ENCODE data around the gene TCEANC.
"Not testable (repeated sequence)": the region's sequence is repeated elsewhere in the genome, so short reads cannot be mapped to it uniquely, and the experiment has no call there.

The TCEANC gene

GRCh38 chrX:13652850-13653693 lies at the start of gene TCEANC:
TSS of gene TCEANC (plus strand) at chrX:13653141. CDS start at chrX:13662509, 9,368 bp downstream.
- peak; percentile 85 to 96 (median 94) for DNase-seq
- intact Hi-C loops (cut with DNase I): no loop called here

GRCh38 chrX:13605611-13606010 lies 47.3 kb upstream of the TCEANC start:
- DNase-seq: no peak
- intact Hi-C loops (cut with DNase I): no loop called here

- intact Hi-C loops (cut with DNase I): no loop called here
- no peak for DNase-seq
Observed at GRCh38 chrX:13607331-13607995, 45.5 kb upstream of the TCEANC start.

GRCh38 chrX:13607996-13608365 lies 45.0 kb upstream of the TCEANC start:
- intact Hi-C loops (cut with DNase I): no loop called here
- DNase-seq: no peak

- intact Hi-C loops (cut with DNase I): no loop called here
- DNase-seq: no peak
Observed at GRCh38 chrX:13614154-13614553, 38.8 kb upstream of the TCEANC start.

- intact Hi-C loops (cut with DNase I): no loop called here
- no peak for DNase-seq
Observed at GRCh38 chrX:13620207-13620606, 32.7 kb upstream of the TCEANC start.

GRCh38 chrX:13622401-13622964 lies 30.5 kb upstream of the TCEANC start:
- intact Hi-C loops (cut with DNase I): no loop called here
- DNase-seq: no peak

- DNase-seq: no peak
- intact Hi-C loops (cut with DNase I): no loop called here
Observed at GRCh38 chrX:13627306-13627705, 25.6 kb upstream of the TCEANC start.

GRCh38 chrX:13637224-13637623 lies 15.7 kb upstream of the TCEANC start:
- DNase-seq; intact Hi-C loops (cut with DNase I): not testable (repeated sequence)

- no peak for DNase-seq
- intact Hi-C loops (cut with DNase I): no loop called here
Observed at GRCh38 chrX:13638021-13638420, 14.9 kb upstream of the TCEANC start.

GRCh38 chrX:13638826-13639225 lies 14.1 kb upstream of the TCEANC start:
- no peak for DNase-seq
- intact Hi-C loops (cut with DNase I): no loop called here

- intact Hi-C loops (cut with DNase I): not testable (repeated sequence)
Observed at GRCh38 chrX:13641684-13642083, 11.3 kb upstream of the TCEANC start.

GRCh38 chrX:13645464-13646153 lies 7.3 kb upstream of the TCEANC start:
- no peak for DNase-seq
- intact Hi-C loops (cut with DNase I): loop anchor here (5.0 kb wide), 1 partner anchor 138 kb away; no protein-coding TSS in a partner anchor

More at GRCh38 chrX:13641684-13642083, 11.3 kb upstream of the TCEANC start:
- not testable (repeated sequence) for DNase-seq

- intact Hi-C loops (cut with DNase I): loop anchor here (5.0 kb wide), 1 partner anchor 139 kb away; no protein-coding TSS in a partner anchor
- peak; percentile 33 to 83 (median 63) for DNase-seq
Observed at GRCh38 chrX:13646154-13646549, 6.8 kb upstream of the TCEANC start.

GRCh38 chrX:13647709-13648212 lies 5.2 kb upstream of the TCEANC start:
- DNase-seq: no peak
- intact Hi-C loops (cut with DNase I): loop anchor here (5.0 kb wide), 1 partner anchor 140 kb away; no protein-coding TSS in a partner anchor

- DNase-seq: not testable (repeated sequence)
- intact Hi-C loops (cut with DNase I): loop anchor here (5.0 kb wide), 1 partner anchor 141 kb away; no protein-coding TSS in a partner anchor
Observed at GRCh38 chrX:13648336-13648735, 4.6 kb upstream of the TCEANC start.

GRCh38 chrX:13649838-13650237 lies 3.1 kb upstream of the TCEANC start:
- no peak for DNase-seq
- intact Hi-C loops (cut with DNase I): loop anchor here (5.0 kb wide), 1 partner anchor 143 kb away; no protein-coding TSS in a partner anchor

- DNase-seq: no peak
- intact Hi-C loops (cut with DNase I): no loop called here
Observed at GRCh38 chrX:13650318-13650717, 2.6 kb upstream of the TCEANC start.

GRCh38 chrX:13651150-13651549 lies 1.8 kb upstream of the TCEANC start:
- intact Hi-C loops (cut with DNase I): no loop called here
- no peak for DNase-seq

All from head of caudate nucleus (tissue), 42 donors.